Body of pancreas (tissue), 4 donors: ENCODE measurements around the gene TAF3. TPM values are rescaled to one million over a fixed set of nuclear protein-coding genes. Genes with fewer than 3 reads are reported as not detected.
"Not testable (repeated sequence)": the region's sequence is repeated elsewhere in the genome, so short reads cannot be mapped to it uniquely, and the experiment has no call there.

Experiments
- ATAC-seq: fragments of 150-250 bp; one replicate; pipeline ENCODE4 v1.9.1; 2016
- DNase-seq, 4 donors: peaks; one replicate each; pipeline ENCODE4 v3.0.0-alpha.2; 2019
- H3K27ac ChIP-seq, 4 donors: fragments of 200-600 bp; sonication (generic); 1 replicate in 3 of 4; 2 replicates in 1 of 4; pipeline versions ENCODE4 v1.5.1 to v1.6.1; 2016 to 2019; ENCODE audit warnings: mild to moderate bottlenecking in 1 of 4, mixed read lengths in 1 of 4, moderate library complexity in 1 of 4
- H3K27me3 ChIP-seq, 2 donors: fragments of 200-600 bp; sonication (generic); one replicate each; pipeline ENCODE4 v1.6.0; 2016; ENCODE audit warnings: mild to moderate bottlenecking in 1 of 2
- H3K36me3 ChIP-seq, 2 donors: fragments of 200-600 bp; sonication (generic); replicated peaks in 1 of 2; 2 replicates each; pipeline ENCODE4 v1.5.1; 2016; ENCODE audit warnings: low read depth in 2 of 2; ENCODE audit not compliant: insufficient read depth in 1 of 2
- H3K4me1 ChIP-seq: fragments of 200-600 bp; sonication (generic); one replicate; pipeline ENCODE4 v1.6.0; 2016
- H3K4me3 ChIP-seq, 2 donors: fragments of 200-600 bp; sonication (generic); 1 replicate in 1 of 2; 2 replicates in 1 of 2; pipeline ENCODE4 v1.5.1; 2016 to 2019
- H3K9me3 ChIP-seq, 3 donors: fragments of 200-600 bp; sonication (generic); 1 replicate in 2 of 3; 2 replicates in 1 of 3; pipeline ENCODE4 v1.5.1; 2016
- CTCF ChIP-seq, 7 experiments: fragments of 450-650 bp in 4 of 7; fragments of 200-600 bp in 3 of 7; sonication (generic) in 3 of 7; IDR thresholded peaks; one replicate each; pipeline ENCODE4 v1.5.1; 2016 to 2019; ENCODE audit warnings: antibody characterized with exemption in 7 of 7
- POLR2A ChIP-seq, 3 donors: fragments of 450-650 bp; IDR thresholded peaks; one replicate each; pipeline ENCODE4 v1.6.1; 2016; ENCODE audit warnings: antibody characterized with exemption in 3 of 3, mild to moderate bottlenecking in 2 of 3
- WGBS, 2 donors: methylation state at CpG; one replicate each; pipeline ENCODE4 v1.1.5; 2017; 5-methylcytosine and 5-hydroxymethylcytosine counted together
- intact Hi-C: fragments of 100-400 bp; cut with DNase I; formaldehyde crosslinking; loops from one replicate; pipeline ENCODE4 v1.15.1; 2023
- total RNA-seq, 2 donors: library from RNA; depleted of rRNA; stranded (reverse); fragments of >200 nt; gene quantifications; one replicate each; pipeline ENCODE4 v1.1.0, GENCODE V29; 2016

TAF3 gene, protein sequence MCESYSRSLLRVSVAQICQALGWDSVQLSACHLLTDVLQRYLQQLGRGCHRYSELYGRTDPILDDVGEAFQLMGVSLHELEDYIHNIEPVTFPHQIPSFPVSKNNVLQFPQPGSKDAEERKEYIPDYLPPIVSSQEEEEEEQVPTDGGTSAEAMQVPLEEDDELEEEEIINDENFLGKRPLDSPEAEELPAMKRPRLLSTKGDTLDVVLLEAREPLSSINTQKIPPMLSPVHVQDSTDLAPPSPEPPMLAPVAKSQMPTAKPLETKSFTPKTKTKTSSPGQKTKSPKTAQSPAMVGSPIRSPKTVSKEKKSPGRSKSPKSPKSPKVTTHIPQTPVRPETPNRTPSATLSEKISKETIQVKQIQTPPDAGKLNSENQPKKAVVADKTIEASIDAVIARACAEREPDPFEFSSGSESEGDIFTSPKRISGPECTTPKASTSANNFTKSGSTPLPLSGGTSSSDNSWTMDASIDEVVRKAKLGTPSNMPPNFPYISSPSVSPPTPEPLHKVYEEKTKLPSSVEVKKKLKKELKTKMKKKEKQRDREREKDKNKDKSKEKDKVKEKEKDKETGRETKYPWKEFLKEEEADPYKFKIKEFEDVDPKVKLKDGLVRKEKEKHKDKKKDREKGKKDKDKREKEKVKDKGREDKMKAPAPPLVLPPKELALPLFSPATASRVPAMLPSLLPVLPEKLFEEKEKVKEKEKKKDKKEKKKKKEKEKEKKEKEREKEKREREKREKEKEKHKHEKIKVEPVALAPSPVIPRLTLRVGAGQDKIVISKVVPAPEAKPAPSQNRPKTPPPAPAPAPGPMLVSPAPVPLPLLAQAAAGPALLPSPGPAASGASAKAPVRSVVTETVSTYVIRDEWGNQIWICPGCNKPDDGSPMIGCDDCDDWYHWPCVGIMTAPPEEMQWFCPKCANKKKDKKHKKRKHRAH
- total RNA-seq: 10 to 100 TPM in 1 of 2 donors, 1 to 10 TPM in 1; 6.0 to 12.9 TPM

GRCh38 chr10:7818295-7819120 lies at the start of gene TAF3:
TAF3 (plus strand) TSS chr10:7818505; CDS start chr10:7818710, 205 bp downstream.
- 0% methylated on average over 23 to 77 of the region's 77 CpGs for WGBS, 2 donors
- TF ChIP-seq CTCF (IDR thresholded peaks at IDR 0.05): peak in 1 of 7 experiments; percentile 22
- TF ChIP-seq POLR2A (IDR thresholded peaks at IDR 0.05): peak; percentile 41 to 82 (median 79)
- ATAC-seq (peak; percentile 96), DNase-seq (peak; percentile 92 to 94 (median 93))
- H3K4me1 ChIP-seq: peaks cover 26% of the 10 kb centered on the region
- H3K9me3 ChIP-seq: no peaks in the 10 kb centered on the region
- intact Hi-C loops: no loop called here
- H3K27me3 ChIP-seq: no peaks in the 10 kb centered on the region
- H3K4me3 ChIP-seq: peak within 1 kb of the TSS; percentile 95 to 97
- peak within 1 kb of the TSS; percentile 39 to 80 (median 60) for H3K27ac ChIP-seq
- no peaks in the 10 kb centered on the region for H3K36me3 ChIP-seq

GRCh38 chr10:7773845-7774801 lies 44.2 kb upstream of the TAF3 start:
- ATAC-seq (peak; percentile 91), DNase-seq (peak; percentile 87 to 95 (median 92))
- H3K9me3 ChIP-seq: no peaks in the 10 kb centered on the region
- peak overlapping the region in 3 of 4 donors; percentile 26 to 66 (median 55) for H3K27ac ChIP-seq
- H3K27me3 ChIP-seq: no peaks in the 10 kb centered on the region
- TF ChIP-seq POLR2A (IDR thresholded peaks at IDR 0.05): no peak
- intact Hi-C loops: no loop called here
- peaks cover 7 to 14% of the 10 kb centered on the region in 2 donors for H3K36me3 ChIP-seq
- H3K4me1 ChIP-seq: peaks cover 17% of the 10 kb centered on the region
- 33 to 34% methylated on average over 10 of the region's 10 CpGs for WGBS, 2 donors
- no peak overlapping the region for H3K4me3 ChIP-seq

DNA sequence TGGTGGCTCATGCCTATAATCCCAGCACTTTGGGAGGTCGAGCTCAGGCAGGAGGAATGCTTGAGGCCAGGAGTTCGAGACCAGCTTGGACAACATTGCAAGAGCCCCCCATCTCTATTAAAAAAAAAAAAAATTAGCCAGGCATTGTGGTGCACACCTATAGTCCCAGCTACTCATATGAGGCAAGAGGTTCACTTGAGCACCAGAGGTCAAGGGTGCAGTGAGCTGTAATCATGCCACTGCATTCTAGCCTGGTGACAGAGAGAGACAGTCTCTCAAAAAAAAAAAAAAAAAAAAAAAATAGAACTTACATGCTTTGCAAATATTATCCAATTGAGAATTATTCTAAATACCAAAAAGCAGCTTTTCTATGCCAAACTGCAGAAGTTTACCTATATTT lies 41.5 kb upstream of the TAF3 start:
- TF ChIP-seq CTCF (IDR thresholded peaks at IDR 0.05): no peak
- no peak for TF ChIP-seq POLR2A (IDR thresholded peaks at IDR 0.05)
- intact Hi-C loops: no loop called here
- DNase-seq: no peak
- Histone ChIP-seq H3K36me3 (peaks cover 7 to 16% of the 10 kb centered on the region in 2 donors), H3K9me3 (no peaks in the 10 kb centered on the region), H3K27ac (no peak overlapping the region), H3K4me3 (no peak overlapping the region), H3K4me1 (peaks cover 17% of the 10 kb centered on the region), H3K27me3 (no peaks in the 10 kb centered on the region)
- 91 to 94% methylated on average over 2 of the region's 2 CpGs for WGBS, 2 donors
- no peak for ATAC-seq

DNA sequence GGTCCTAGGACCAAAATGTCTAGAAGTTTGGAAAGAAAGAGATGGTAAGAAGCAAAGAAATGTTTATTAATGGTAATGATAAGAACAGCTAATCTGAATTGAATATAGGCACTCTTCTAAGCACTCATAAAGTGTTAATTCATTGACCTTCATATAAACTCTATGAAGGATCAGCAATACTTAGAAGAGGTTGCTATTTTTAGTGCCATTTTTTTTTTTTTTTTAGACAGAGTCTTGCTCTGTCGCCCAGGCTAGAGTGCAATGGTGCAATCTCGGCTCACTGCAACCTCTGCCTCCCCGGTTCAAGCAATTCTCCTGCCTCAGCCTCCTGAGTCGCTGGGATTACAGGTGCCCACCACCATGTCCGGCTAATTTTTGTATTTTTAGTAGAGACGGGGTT lies 36.1 kb upstream of the TAF3 start:
- H3K27me3 ChIP-seq, intact Hi-C loops, H3K27ac ChIP-seq, ATAC-seq, DNase-seq, H3K4me3 ChIP-seq, H3K9me3 ChIP-seq: not testable (repeated sequence)
- H3K36me3 ChIP-seq: peaks cover 7 to 13% of the 10 kb centered on the region in 2 donors
- H3K4me1 ChIP-seq: peaks cover 24% of the 10 kb centered on the region
- WGBS, 2 donors: 78 to 81% methylated on average over 6 of the region's 6 CpGs
